HepG2 (cell line): ENCODE data around the gene TPPP2. TPM values are rescaled to one million over a fixed set of nuclear protein-coding genes. Genes with fewer than 3 reads are reported as not detected.

ENCODE experiments used
- ARNT2 ChIP-seq: sonication (generic); formaldehyde crosslinking; IDR thresholded peaks from 2 replicates; pipeline ENCODE4 v1.8.0; 2022; ENCODE audit warnings: mild to moderate bottlenecking, low read depth, missing genetic modification reagents, moderate library complexity
- EEA1 ChIP-seq: sonication (generic); formaldehyde crosslinking; IDR thresholded peaks from 2 replicates; pipeline ENCODE4 v1.5.1; 2020; ENCODE audit warnings: mild to moderate bottlenecking, missing genetic modification reagents, borderline replicate concordance
- ELF4 ChIP-seq: sonication (generic); formaldehyde crosslinking; IDR thresholded peaks from 2 replicates; pipeline ENCODE4 v1.5.0; 2020; ENCODE audit warnings: missing genetic modification reagents, mild to moderate bottlenecking, moderate library complexity, borderline replicate concordance
- HNF4A ChIP-seq: sonication (generic); formaldehyde crosslinking; IDR thresholded peaks from 2 replicates; pipeline ENCODE4 v1.4.0; 2020; ENCODE audit warnings: missing genetic modification reagents
- KDM2A ChIP-seq: sonication (generic); formaldehyde crosslinking; IDR thresholded peaks from 2 replicates; pipeline ENCODE4 v1.4.0; 2020; ENCODE audit warnings: low read depth, missing genetic modification reagents, borderline replicate concordance
- KDM6A ChIP-seq: IDR thresholded peaks from 2 replicates; pipeline ENCODE4 v1.6.1; 2016; ENCODE audit warnings: low read depth
- MAFF ChIP-seq: IDR thresholded peaks from 2 replicates; pipeline ENCODE4 v1.6.1; 2011; ENCODE audit warnings: low read depth, low read length, improper control_type of control experiment
- ZFP82 ChIP-seq: sonication (generic); formaldehyde crosslinking; IDR thresholded peaks from 2 replicates; pipeline ENCODE4 v1.5.1; 2020; ENCODE audit warnings: mild to moderate bottlenecking, missing genetic modification reagents, borderline replicate concordance
- ZHX2 ChIP-seq, 2 experiments: sonication (generic) in 1 of 2; formaldehyde crosslinking in 1 of 2; IDR thresholded peaks; 2 replicates each; pipeline versions ENCODE4 v1.6.1 to v1.9.0; 2014 to 2022; ENCODE audit warnings: antibody characterized with exemption in 1 of 2, borderline replicate concordance in 1 of 2, inconsistent platforms in 1 of 2, low read depth in 1 of 2, missing genetic modification reagents in 1 of 2
- ZMYM3 ChIP-seq: sonication (generic); formaldehyde crosslinking; IDR thresholded peaks from 2 replicates; pipeline ENCODE4 v1.5.1; 2020; ENCODE audit warnings: mild to moderate bottlenecking, missing genetic modification reagents
- ZNF136 ChIP-seq: sonication (generic); formaldehyde crosslinking; IDR thresholded peaks from 2 replicates; pipeline ENCODE4 v1.8.1; 2022; ENCODE audit warnings: low read depth, mild to moderate bottlenecking, moderate library complexity, missing genetic modification reagents
- ZNF431 ChIP-seq: sonication (generic); formaldehyde crosslinking; IDR thresholded peaks from 2 replicates; pipeline ENCODE4 v1.9.0; 2022; ENCODE audit warnings: missing genetic modification reagents, low read depth, mild to moderate bottlenecking, borderline replicate concordance
- ZNF460 ChIP-seq: sonication (generic); formaldehyde crosslinking; IDR thresholded peaks from 2 replicates; pipeline ENCODE4 v1.5.1; 2020; ENCODE audit warnings: missing genetic modification reagents, mild to moderate bottlenecking, borderline replicate concordance
- ZNF501 ChIP-seq: sonication (generic); formaldehyde crosslinking; IDR thresholded peaks from 2 replicates; pipeline ENCODE4 v1.5.1; 2020; ENCODE audit warnings: mild to moderate bottlenecking, moderate library complexity, missing genetic modification reagents
- ZSCAN31 ChIP-seq: sonication (generic); formaldehyde crosslinking; IDR thresholded peaks from 2 replicates; pipeline ENCODE4 v1.5.0; 2020; ENCODE audit warnings: low read depth, mild to moderate bottlenecking, missing genetic modification reagents
- polyA plus RNA-seq, 8 experiments: library from polyadenylated mRNA; depleted of rRNA in 3 of 8; stranded (reverse) in 7 of 8; unstranded in 1 of 8; fragments of >200 nt; fragmentation: Illumina TruSeq in 4 of 8; extraction: Trizol in 4 of 8; gene quantifications; 2 replicates each; pipeline versions ENCODE4 v1.2.1 to v1.2.3, GENCODE V29; 2011 to 2016; ENCODE audit warnings: low read depth in 4 of 8, missing spikeins in 1 of 8, mixed read lengths in 1 of 8; ENCODE audit not compliant: insufficient read depth in 1 of 8
- total RNA-seq, 5 experiments: library from RNA; depleted of rRNA; stranded (reverse); fragments of >200 nt; fragmentation: Illumina TruSeq; extraction: Trizol; gene quantifications; 2 replicates each; pipeline ENCODE4 v1.2.3, GENCODE V29; 2016; ENCODE audit warnings: low read depth in 1 of 5
- TF ChIP-seq, protein P1 (sequence below): sonication (generic); formaldehyde crosslinking; IDR thresholded peaks from 2 replicates; pipeline ENCODE4 v1.8.0; 2022; ENCODE audit warnings: missing genetic modification reagents, mild to moderate bottlenecking, moderate library complexity, borderline replicate concordance

The TPPP2 gene
- total and polyA plus RNA-seq, 2 of the 13 experiments (the other 11 are each of a cell fraction or from before 2014, with no cell fraction given), result 0.58 to 4.2 TPM

DNA sequence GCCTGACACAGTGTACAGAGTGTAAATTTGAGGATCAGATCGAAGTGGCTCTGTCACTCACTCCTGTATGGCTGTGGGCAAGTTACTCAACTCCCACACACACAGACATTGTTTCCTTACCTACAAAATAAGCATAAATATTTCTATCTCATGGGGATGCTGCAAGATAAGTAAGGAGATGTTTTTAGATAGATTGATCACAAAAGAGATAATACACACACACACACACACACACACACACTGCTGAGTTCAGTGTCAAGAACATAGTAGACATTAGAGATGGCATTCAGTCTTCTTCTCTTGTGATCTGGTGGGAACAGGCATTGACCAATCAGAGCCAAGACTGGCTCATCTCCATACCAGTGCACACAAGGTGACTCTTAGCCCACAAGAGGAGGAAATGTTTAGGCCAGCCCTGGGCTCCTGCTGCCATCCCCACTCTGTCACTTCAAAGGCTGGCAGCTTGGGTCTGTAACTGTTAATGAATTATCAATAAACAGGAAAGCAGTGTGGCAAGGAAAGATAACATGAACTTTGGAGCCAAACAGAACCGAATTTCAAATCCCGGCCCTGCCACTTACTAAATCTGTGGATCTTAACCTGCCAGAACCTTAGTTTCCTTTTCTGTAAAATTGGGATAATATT, 24.2 kb downstream of the TPPP2 start (continued):
- TF ChIP-seq ZMYM3 (CRISPR knock-in tag) (peak; percentile 66; the same call in 1 of the 2 replicates), ZNF460 (CRISPR knock-in tag) (peak; percentile 38; the same call in 1 of the 2 replicates), ZHX2 (IDR thresholded peaks at IDR 0.05; ENCODE audit: low read depth) (0 out of 2 replicates have a peak, but pooled peaks have one; percentile 43), ZHX2 (CRISPR knock-in tag; IDR thresholded peaks at IDR 0.05; ENCODE audit: borderline replicate concordance) (no peak), ZNF136 (CRISPR knock-in tag) (no peak), KDM6A (CRISPR knock-in tag) (peak; percentile 98), EEA1 (CRISPR knock-in tag) (no peak), MAFF (0 out of 2 replicates have a peak, but pooled peaks have one; percentile 1), KDM2A (CRISPR knock-in tag) (peak; percentile 48; the same call in 1 of the 2 replicates), ZFP82 (CRISPR knock-in tag) (peak; percentile 86; the same call in 1 of the 2 replicates), HNF4A (CRISPR knock-in tag) (peak; percentile 99), ZNF431 (CRISPR knock-in tag) (0 out of 2 replicates have a peak, but pooled peaks have one; percentile 28), ZNF501 (CRISPR knock-in tag) (no peak), ARNT2 (CRISPR knock-in tag) (no peak), ZSCAN31 (0 out of 2 replicates have a peak, but pooled peaks have one; percentile 16), ELF4 (CRISPR knock-in tag) (peak; percentile 20; the same call in 1 of the 2 replicates)
- TF ChIP-seq, protein P1, sequence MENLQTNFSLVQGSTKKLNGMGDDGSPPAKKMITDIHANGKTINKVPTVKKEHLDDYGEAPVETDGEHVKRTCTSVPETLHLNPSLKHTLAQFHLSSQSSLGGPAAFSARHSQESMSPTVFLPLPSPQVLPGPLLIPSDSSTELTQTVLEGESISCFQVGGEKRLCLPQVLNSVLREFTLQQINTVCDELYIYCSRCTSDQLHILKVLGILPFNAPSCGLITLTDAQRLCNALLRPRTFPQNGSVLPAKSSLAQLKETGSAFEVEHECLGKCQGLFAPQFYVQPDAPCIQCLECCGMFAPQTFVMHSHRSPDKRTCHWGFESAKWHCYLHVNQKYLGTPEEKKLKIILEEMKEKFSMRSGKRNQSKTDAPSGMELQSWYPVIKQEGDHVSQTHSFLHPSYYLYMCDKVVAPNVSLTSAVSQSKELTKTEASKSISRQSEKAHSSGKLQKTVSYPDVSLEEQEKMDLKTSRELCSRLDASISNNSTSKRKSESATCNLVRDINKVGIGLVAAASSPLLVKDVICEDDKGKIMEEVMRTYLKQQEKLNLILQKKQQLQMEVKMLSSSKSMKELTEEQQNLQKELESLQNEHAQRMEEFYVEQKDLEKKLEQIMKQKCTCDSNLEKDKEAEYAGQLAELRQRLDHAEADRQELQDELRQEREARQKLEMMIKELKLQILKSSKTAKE (CRISPR knock-in tag), result peak; percentile 89; the same call in 1 of the 2 replicates
